Stimulated activated memory B cell treated with anti-CD40 and anti-IgM and Interleukin-4, amounts not matched to agents 10 μg/mL and 1 μg/mL and 100 μg/mL, for 72 hours (primary cell): ENCODE measurements around the gene UMPS.
A peak's percentile ranks its signal among the peaks of the same experiment; 100 is the strongest.

Experiments
- ATAC-seq: fragments of 150-1000 bp; cut with Tn5 transposase; 2 replicates; pipeline ENCODE4 v1.10.0; 2021
- H3K27ac Mint-ChIP-seq: one replicate; pipeline ENCODE4 v1.8.0; 2022; ENCODE audit warnings: mild to moderate bottlenecking, mixed read lengths
- H3K27me3 Mint-ChIP-seq: one replicate; pipeline ENCODE4 v1.8.0; 2022; ENCODE audit warnings: mixed read lengths
- H3K36me3 Mint-ChIP-seq: one replicate; pipeline ENCODE4 v1.8.0; 2022; ENCODE audit warnings: mixed read lengths
- H3K4me1 Mint-ChIP-seq: one replicate; pipeline ENCODE4 v1.8.0; 2022; ENCODE audit warnings: mixed read lengths
- H3K4me3 Mint-ChIP-seq: one replicate; pipeline ENCODE4 v1.8.0; 2022; ENCODE audit warnings: mild to moderate bottlenecking, moderate library complexity, mixed read lengths
- H3K9me3 Mint-ChIP-seq: one replicate; pipeline ENCODE4 v1.8.0; 2022; ENCODE audit warnings: mixed read lengths

Gene UMPS

GRCh38 chr3:124730129-124730940 is at the start of gene UMPS:
Gene UMPS, plus strand, starts transcription at chr3:124730452. Its CDS starts 20 bp downstream, at chr3:124730472.
- Mint-ChIP-seq H3K27ac (peak within 1 kb of the TSS; percentile 96), H3K27me3 (no peaks in the 10 kb centered on the region), H3K4me3 (peak within 1 kb of the TSS; percentile 97), H3K36me3 (peaks cover 5% of the 10 kb centered on the region), H3K9me3 (no peaks in the 10 kb centered on the region), H3K4me1 (peaks cover 31% of the 10 kb centered on the region)
- ATAC-seq: peak; percentile 99

- no peaks in the 10 kb centered on the region for H3K9me3 Mint-ChIP-seq
- H3K36me3 Mint-ChIP-seq: no peaks in the 10 kb centered on the region
- H3K4me3 Mint-ChIP-seq: no peak overlapping the region
- H3K4me1 Mint-ChIP-seq: no peaks in the 10 kb centered on the region
- H3K27ac Mint-ChIP-seq: no peak overlapping the region
- H3K27me3 Mint-ChIP-seq: peaks cover 6% of the 10 kb centered on the region
- no peak for ATAC-seq
Observed at GRCh38 chr3:124680521-124680920, 49.7 kb upstream of the UMPS start.

GRCh38 chr3:124682263-124682662 is 48.0 kb upstream of the UMPS start:
- Mint-ChIP-seq H3K36me3 (no peaks in the 10 kb centered on the region), H3K4me3 (no peak overlapping the region), H3K9me3 (no peaks in the 10 kb centered on the region), H3K27ac (no peak overlapping the region), H3K4me1 (no peaks in the 10 kb centered on the region), H3K27me3 (peaks cover 16% of the 10 kb centered on the region)
- no peak for ATAC-seq

- Mint-ChIP-seq H3K27me3 (peaks cover 16% of the 10 kb centered on the region), H3K36me3 (no peaks in the 10 kb centered on the region), H3K4me3 (no peak overlapping the region), H3K9me3 (no peaks in the 10 kb centered on the region), H3K4me1 (peaks cover 7% of the 10 kb centered on the region), H3K27ac (no peak overlapping the region)
- ATAC-seq: no peak
Observed at GRCh38 chr3:124684459-124684858, 45.8 kb upstream of the UMPS start.

- H3K4me3 Mint-ChIP-seq: no peak overlapping the region
Observed at GRCh38 chr3:124685067-124685466, 45.2 kb upstream of the UMPS start.

GRCh38 chr3:124685481-124685880 is 44.8 kb upstream of the UMPS start:
- Mint-ChIP-seq H3K4me1 (peaks cover 7% of the 10 kb centered on the region), H3K4me3 (no peak overlapping the region), H3K36me3 (no peaks in the 10 kb centered on the region), H3K27me3 (peaks cover 16% of the 10 kb centered on the region), H3K27ac (no peak overlapping the region), H3K9me3 (no peaks in the 10 kb centered on the region)
- no peak for ATAC-seq

More at GRCh38 chr3:124685067-124685466, 45.2 kb upstream of the UMPS start:
- peaks cover 7% of the 10 kb centered on the region for H3K4me1 Mint-ChIP-seq
- H3K27ac Mint-ChIP-seq: no peak overlapping the region
- no peaks in the 10 kb centered on the region for H3K9me3 Mint-ChIP-seq
- no peak for ATAC-seq
- no peaks in the 10 kb centered on the region for H3K36me3 Mint-ChIP-seq
- H3K27me3 Mint-ChIP-seq: peaks cover 16% of the 10 kb centered on the region

- peaks cover 16% of the 10 kb centered on the region for H3K27me3 Mint-ChIP-seq
- no peak for ATAC-seq
- no peak overlapping the region for H3K4me3 Mint-ChIP-seq
- H3K36me3 Mint-ChIP-seq: no peaks in the 10 kb centered on the region
- H3K9me3 Mint-ChIP-seq: no peaks in the 10 kb centered on the region
- no peak overlapping the region for H3K27ac Mint-ChIP-seq
- peaks cover 7% of the 10 kb centered on the region for H3K4me1 Mint-ChIP-seq
Observed at GRCh38 chr3:124686028-124686670, 44.1 kb upstream of the UMPS start.

- peaks cover 7% of the 10 kb centered on the region for H3K4me1 Mint-ChIP-seq
- no peak overlapping the region for H3K4me3 Mint-ChIP-seq
- H3K27ac Mint-ChIP-seq: no peak overlapping the region
- H3K9me3 Mint-ChIP-seq: no peaks in the 10 kb centered on the region
- peaks cover 16% of the 10 kb centered on the region for H3K27me3 Mint-ChIP-seq
- ATAC-seq: peak; percentile 81
- H3K36me3 Mint-ChIP-seq: no peaks in the 10 kb centered on the region
Observed at GRCh38 chr3:124688581-124689454, 41.4 kb upstream of the UMPS start.

GRCh38 chr3:124691599-124691998 is 38.7 kb upstream of the UMPS start:
- Mint-ChIP-seq H3K9me3 (no peaks in the 10 kb centered on the region), H3K36me3 (no peaks in the 10 kb centered on the region), H3K4me1 (peaks cover 7% of the 10 kb centered on the region), H3K27ac (no peak overlapping the region), H3K27me3 (peaks cover 3% of the 10 kb centered on the region), H3K4me3 (no peak overlapping the region)
- ATAC-seq: no peak

GRCh38 chr3:124694486-124694885 is 35.8 kb upstream of the UMPS start:
- H3K27ac Mint-ChIP-seq: no peak overlapping the region
- H3K27me3 Mint-ChIP-seq: peaks cover 7% of the 10 kb centered on the region
- H3K36me3 Mint-ChIP-seq: no peaks in the 10 kb centered on the region
- H3K4me3 Mint-ChIP-seq: no peak overlapping the region
- no peaks in the 10 kb centered on the region for H3K4me1 Mint-ChIP-seq
- H3K9me3 Mint-ChIP-seq: no peaks in the 10 kb centered on the region
- ATAC-seq: no peak

- no peak overlapping the region for H3K4me3 Mint-ChIP-seq
- no peaks in the 10 kb centered on the region for H3K36me3 Mint-ChIP-seq
- no peaks in the 10 kb centered on the region for H3K9me3 Mint-ChIP-seq
- H3K4me1 Mint-ChIP-seq: no peaks in the 10 kb centered on the region
- peaks cover 12% of the 10 kb centered on the region for H3K27me3 Mint-ChIP-seq
- no peak for ATAC-seq
- no peak overlapping the region for H3K27ac Mint-ChIP-seq
Observed at GRCh38 chr3:124695369-124695768, 34.9 kb upstream of the UMPS start.

GRCh38 chr3:124696006-124696405 is 34.2 kb upstream of the UMPS start:
- H3K9me3 Mint-ChIP-seq: no peaks in the 10 kb centered on the region
- ATAC-seq: no peak
- H3K27ac Mint-ChIP-seq: no peak overlapping the region
- no peak overlapping the region for H3K4me3 Mint-ChIP-seq
- H3K4me1 Mint-ChIP-seq: no peaks in the 10 kb centered on the region
- H3K36me3 Mint-ChIP-seq: no peaks in the 10 kb centered on the region
- peaks cover 16% of the 10 kb centered on the region for H3K27me3 Mint-ChIP-seq

- no peak for ATAC-seq
- peaks cover 23% of the 10 kb centered on the region for H3K27me3 Mint-ChIP-seq
- no peaks in the 10 kb centered on the region for H3K36me3 Mint-ChIP-seq
- H3K9me3 Mint-ChIP-seq: no peaks in the 10 kb centered on the region
- no peak overlapping the region for H3K4me3 Mint-ChIP-seq
- no peaks in the 10 kb centered on the region for H3K4me1 Mint-ChIP-seq
- no peak overlapping the region for H3K27ac Mint-ChIP-seq
Observed at GRCh38 chr3:124697302-124697701, 33.0 kb upstream of the UMPS start.

- peaks cover 32% of the 10 kb centered on the region for H3K27me3 Mint-ChIP-seq
- H3K4me3 Mint-ChIP-seq: no peak overlapping the region
- ATAC-seq: no peak
- H3K27ac Mint-ChIP-seq: no peak overlapping the region
- no peaks in the 10 kb centered on the region for H3K4me1 Mint-ChIP-seq
- H3K9me3 Mint-ChIP-seq: no peaks in the 10 kb centered on the region
- H3K36me3 Mint-ChIP-seq: no peaks in the 10 kb centered on the region
Observed at GRCh38 chr3:124698030-124698770, 32.1 kb upstream of the UMPS start.

- peaks cover 33% of the 10 kb centered on the region for H3K27me3 Mint-ChIP-seq
- H3K9me3 Mint-ChIP-seq: no peaks in the 10 kb centered on the region
- H3K27ac Mint-ChIP-seq: no peak overlapping the region
- no peak overlapping the region for H3K4me3 Mint-ChIP-seq
- H3K4me1 Mint-ChIP-seq: no peaks in the 10 kb centered on the region
- H3K36me3 Mint-ChIP-seq: no peaks in the 10 kb centered on the region
- no peak for ATAC-seq
Observed at GRCh38 chr3:124699051-124699450, 31.2 kb upstream of the UMPS start.
